GM18511 (cell line): ENCODE measurements around the gene PDHX.
A peak's percentile ranks its signal among the peaks of the same experiment; 100 is the strongest.

ENCODE experiments used
- ATAC-seq: cut with Tn5 transposase; IDR thresholded peaks from one replicate; pipeline ENCODE4 v1.9.1; 2021; ENCODE audit warnings: mild to moderate bottlenecking, moderate library complexity; ENCODE audit not compliant: unreplicated experiment

PDHX gene

DNA sequence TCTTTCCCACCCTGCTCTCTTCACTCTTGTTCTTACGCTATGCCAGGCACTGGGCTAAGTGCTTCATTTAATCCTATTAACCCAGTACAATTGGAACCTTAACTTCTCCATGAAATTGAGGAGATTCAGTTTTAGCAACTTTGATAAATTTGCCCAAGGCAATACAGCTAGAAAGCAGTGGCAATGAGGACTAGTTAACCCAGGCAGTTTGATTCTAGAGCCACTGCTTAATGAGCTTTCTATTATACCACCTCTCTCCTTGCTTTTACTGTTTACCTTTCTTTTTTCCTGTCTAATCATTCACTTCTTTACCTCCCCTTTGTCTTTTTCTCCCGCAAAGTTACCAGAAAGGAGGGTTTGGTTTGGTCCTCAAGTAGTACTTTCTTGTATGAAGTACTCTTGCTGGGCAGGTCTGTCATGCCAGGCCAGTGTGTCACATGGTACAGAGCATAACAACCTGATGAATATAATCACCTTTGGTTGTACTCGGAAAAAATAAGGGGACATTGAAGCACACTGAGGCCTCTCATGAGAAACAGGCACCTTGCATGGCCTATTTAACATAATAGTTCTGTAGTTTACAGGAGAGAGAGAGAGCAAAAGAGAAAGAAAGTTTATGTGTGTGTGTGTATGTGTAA is 70.6 kb downstream of the PDHX start:
- ATAC-seq = no peak

DNA sequence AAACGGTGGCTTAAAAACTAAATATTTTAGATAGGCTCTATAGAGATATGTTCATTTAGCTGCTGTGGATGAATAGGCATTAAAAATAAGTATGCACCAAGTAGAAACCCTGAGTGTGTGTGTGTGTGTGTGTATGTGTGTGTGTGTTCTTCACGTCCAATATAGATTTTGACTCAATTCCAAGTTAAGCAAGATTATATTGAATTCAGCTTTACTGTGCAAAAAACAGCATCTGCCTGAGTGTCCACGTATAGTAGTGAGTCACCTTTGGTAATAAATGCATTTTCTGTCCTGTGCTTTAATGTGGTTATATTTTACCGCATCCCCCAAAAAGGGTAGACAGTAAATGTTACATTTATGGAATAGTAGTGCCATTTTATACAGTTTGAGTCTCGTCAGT is 71.2 kb downstream of the PDHX start:
- no peak for ATAC-seq

DNA sequence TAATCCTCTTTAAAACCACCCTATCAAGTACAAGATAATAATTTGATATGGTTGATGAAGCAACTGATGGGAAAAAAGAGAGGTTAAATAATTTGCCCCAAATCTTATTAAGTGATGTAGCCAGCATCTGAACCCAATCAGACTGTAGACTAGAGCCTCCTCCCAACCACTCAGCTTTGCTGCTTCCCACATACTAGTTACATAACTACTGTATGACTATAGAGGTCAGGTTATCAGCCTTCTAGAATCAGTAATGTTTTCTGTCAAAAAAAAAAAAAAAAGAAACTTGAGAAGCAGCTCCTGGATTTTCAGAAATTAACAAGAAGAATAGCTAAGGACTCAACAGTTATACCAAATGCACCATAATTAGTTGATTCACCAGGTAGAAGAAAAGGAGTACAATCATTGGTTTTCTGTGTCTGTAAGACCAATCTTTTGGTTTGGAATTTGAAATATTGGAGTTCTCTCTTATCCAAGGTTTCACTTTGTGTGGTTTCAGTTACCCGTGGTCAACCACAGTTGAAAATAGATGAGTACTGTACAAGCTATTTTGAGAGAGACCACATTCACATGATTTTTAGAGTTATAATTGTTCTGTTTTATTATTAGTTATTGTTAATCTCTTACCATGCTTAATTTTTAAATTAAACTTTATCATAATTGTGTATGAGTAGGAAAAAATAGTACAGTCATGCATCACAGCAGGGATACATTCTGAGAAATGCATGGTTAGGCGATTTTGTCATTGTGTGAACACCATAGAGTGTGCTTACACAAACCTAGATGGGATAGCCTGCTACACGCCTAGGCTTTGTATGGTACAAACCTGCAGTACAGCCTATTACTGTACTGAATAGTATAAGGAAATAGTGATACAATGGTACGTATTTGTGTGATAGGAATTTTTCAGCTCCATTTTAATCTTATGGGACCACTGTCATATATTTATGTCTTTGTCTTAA is 72.2 kb downstream of the PDHX start:
- ATAC-seq = peak; percentile 68

DNA sequence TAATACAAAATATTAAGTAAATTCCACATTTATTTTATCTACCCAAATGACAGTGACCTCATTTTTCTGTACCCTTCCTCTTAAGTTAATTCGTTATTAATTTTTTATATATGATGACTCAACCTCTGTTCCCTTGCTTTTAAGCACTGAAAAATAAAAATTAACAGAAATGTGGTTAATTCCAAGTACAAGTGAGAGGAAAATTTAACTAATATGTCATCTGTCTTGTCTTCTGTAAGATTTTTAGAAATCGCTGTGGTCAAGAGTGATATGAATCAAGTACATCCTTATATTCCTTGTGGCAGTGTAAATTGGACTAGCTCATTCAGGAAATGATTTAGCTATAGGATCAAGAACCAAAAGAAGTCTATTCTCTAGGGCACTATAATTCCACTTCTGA is 74.5 kb downstream of the PDHX start:
- ATAC-seq = no peak

DNA sequence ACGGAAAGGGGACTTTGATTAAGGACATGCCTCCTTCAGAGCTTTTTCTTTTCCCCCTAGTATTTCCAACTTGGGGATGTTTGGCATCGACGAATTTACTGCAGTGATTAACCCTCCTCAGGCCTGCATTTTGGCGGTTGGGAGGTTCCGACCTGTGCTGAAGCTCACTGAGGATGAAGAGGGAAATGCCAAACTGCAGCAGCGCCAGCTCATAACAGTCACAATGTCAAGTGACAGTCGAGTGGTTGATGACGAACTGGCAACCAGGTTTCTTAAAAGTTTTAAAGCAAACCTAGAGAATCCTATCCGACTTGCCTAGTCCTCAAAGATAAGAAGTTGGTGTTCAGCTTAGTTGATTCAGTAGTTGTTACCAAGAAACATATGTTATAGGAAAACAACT is 78.4 kb downstream of the PDHX start:
- no peak for ATAC-seq

DNA sequence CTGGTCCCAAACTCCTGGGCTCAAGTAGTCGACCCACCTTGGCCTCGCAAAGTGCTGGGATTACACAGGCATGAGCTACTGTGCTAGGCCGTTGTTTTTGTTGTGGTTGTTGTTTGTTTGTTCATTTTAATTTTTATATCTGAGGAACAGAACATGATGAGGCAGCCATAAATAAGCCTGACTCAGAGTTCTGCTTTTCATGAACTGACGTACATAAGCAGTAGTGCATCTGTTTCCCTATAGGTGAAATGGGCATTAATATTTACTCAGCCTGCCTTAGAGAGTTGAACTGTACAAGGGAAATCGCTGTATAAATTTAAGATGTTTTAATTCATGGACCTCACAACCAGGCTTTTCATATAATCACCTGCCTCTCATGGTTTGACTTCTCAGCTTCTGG is 80.5 kb downstream of the PDHX start:
- ATAC-seq = no peak

DNA sequence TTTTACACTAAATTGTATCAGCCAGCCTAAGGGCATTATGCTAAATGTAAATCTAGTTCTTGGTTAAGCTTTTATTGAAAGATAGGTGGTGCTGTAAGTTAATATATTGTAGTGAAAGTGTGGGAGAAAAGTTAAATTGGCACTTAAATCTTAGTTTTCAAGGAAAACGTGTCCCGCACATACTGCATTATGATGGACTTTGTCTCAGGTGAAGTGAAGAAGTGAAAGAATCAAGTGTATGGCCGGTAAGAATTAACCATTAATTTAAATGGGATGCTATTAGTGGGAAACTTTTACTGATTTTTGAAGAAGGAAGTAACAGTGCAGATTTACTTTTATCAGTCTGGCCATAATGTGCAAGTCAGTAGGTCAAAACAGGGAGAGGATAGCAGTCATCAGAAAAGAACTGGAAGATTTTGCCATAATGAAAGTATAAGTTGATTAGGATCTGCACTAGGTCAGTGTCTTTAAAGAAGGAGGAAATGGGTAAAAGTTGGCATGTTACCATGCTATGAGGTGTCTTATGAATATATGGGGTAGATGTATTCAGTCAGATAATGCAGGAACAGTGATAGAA is 81.6 kb downstream of the PDHX start:
- no peak for ATAC-seq

DNA sequence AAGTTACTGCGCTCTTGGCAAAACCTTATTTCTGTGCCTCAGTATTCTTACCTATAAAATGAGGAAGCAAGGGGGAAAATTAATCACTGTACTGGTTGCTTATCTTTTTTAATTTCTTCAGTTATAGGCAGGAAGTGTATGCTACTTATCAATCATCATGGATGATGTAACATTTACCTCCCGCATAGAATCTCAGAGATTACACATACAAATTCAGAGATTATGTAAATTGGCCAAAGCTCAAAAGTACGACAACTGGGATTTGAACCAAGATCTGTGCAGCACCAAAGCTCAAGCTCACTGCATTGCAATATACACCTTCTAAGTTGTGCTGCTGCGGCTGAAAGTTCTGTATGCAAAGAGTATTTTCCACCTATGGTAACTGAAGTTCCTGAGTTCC is 83.0 kb downstream of the PDHX start:
- ATAC-seq = no peak

DNA sequence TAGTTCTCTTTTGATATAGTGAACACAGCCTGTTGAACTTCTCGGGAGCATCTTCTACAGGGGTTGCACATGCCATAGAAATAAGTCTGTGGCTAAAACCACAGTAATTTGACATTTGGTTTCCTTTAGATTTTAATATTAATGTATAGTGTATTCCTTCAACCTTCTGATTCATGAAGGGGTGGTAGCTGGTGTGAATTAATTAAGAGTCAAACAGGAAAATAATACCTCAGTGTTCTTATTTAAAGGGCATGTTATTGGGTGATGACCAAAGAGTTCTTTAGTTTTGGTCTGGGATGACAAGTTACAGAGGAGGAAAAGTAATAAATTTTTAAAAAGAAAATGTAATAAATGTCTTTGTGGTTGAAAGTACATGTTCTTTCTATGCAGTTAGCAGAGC is 86.8 kb downstream of the PDHX start:
- ATAC-seq = no peak

DNA sequence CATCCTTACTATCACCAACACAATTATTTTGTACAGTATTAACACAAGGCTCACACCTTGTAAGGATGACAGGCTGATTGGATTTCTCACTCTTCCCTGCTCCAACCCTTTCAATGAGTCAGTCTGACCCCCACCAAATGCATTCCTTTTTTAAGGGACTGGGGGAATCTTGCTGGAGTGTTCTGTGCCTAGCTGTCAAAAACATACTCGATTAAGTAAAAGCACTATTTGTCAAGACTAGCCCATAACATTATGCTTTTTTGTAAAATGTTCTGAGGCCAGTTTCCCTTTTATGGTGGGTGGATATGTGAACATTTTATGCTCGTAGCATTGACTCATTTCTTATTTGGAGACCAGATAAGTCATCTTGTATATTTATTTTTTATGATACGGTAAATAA is 87.2 kb downstream of the PDHX start:
- no peak for ATAC-seq

DNA sequence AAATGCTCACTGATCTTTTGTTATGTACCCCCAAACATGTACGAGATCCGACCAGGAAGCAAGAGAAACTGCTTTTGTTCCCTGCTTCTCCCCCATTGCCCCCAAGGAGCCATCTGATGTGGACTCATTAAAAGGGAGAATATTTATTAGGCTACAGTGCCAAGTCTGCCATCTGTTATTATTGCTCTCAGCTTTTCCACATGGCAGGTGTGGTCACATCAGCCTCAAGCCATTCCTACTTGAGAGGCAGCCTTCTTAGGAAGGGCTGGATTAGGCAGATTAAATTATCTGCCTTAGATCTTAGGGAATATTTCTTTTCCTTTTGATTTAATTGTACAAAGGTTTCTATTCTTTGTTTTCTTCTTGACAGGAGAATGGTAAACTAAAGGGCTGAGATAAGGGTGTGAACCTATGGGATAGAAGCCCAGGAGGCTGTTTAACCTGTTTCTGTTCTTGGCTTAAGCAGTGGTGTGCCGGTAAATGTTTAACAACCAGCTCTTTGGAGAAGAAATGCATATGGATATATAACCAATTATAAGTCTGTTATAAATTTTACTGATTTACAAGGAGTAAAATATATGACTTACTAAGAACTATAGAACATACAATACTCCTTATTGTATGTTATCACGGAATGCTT is 88.8 kb downstream of the PDHX start:
- no peak for ATAC-seq

DNA sequence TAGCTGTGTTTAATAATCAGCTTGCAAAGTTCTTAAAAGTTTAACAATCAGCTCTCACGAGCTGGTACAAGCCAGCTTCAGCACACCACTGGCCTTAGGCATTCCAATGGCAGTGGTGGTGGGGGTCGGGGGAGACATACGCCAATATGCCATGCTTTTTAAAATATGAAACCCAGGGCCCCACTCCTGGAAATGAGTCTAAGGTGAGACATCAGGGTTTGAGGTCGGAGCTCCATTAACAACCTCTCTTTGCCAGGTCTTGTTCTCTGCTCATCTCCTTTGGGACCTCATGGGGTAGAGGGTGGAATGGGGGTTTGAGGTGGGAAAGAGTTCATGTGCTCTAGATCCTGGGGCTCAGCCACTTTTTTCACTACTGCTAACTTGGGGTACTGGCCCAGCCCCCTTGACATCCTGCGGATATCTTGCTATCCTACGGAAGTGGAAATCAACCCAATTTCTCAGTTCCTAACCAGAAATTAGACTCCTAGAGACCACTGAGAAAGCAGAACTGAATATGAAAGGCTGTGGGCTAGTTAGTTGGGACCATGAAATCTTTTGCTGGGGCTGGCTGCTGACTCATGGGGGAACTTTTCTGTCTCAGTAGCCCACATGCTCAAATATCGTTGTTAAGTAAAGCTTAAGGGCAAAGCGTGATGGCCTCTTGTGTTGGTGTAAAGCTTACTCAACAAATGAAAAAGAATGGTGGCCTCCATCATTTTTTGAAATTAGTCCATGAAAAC is 90.1 kb downstream of the PDHX start:
- peak; percentile 96 for ATAC-seq

DNA sequence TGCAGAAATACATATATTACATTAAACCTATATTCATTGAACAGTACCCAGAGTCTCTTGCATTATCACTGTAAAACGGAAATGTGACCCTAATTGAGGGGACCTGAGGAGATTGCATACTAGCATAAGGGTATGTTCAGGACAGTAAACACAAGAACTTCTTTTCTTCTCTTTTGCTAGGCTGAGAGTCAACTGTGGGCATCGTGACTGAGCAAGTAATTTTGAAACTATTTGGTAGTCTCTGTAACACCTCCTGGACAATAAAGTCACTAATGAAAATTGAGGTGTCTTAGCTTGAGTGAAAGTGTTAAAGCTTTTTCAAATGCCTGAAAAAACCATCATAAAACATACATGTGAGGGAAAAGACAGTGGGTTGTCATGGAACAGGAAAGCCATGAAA is 90.9 kb downstream of the PDHX start:
- peak; percentile 69 for ATAC-seq

DNA sequence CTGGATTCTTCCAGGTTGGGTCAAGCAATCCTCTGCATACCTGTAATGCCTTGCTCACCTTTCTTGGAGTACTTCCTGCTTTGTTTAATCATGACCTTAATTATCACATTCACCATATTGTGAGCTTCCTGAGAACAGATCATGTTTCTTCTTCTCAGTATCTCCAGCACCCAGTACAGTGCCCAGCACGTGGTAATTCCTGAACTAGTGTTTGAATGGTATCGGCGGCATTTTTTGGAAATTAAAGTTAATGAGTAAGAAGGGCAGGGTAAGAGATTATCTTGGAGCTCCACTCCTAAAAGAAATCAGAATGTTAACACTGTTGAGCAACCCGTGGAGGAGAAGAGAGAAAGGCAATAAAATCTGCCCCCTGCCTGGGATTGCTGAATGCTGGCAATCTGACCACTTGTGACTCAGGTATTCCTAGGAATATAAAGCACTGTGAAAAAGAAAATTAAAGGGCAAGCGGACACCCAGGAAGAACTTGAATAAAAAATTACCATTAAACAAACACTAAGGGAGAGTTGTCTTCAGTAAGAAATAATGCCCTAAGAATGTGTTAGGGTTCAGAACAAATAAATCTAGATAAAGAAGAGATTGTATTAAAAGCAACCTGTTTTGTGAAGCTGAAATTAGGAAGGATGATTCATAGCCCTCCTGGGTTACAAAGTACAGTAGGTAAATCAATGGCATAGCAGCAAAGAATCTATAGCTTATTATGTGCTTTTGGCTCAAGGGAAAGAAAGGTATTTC is 92.9 kb downstream of the PDHX start:
- ATAC-seq = no peak

DNA sequence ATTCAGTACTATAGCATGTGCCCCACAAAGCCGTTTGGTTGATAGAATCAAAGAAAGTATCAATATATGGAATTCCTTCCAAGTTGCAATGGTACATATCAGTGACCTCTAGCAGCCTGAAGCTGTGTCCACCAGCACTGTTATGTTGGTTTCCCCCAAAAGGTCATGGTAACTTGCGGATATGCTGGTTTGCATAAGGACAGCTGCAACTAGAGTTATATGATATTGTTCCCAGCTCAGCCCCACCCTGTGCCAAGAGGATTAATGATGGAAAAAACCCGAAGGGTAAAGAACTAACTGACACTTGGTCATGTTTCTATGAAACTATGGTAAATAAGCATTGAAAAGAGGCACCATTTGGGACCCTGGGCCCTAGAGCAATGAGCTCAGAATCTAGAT is 93.5 kb downstream of the PDHX start:
- no peak for ATAC-seq

DNA sequence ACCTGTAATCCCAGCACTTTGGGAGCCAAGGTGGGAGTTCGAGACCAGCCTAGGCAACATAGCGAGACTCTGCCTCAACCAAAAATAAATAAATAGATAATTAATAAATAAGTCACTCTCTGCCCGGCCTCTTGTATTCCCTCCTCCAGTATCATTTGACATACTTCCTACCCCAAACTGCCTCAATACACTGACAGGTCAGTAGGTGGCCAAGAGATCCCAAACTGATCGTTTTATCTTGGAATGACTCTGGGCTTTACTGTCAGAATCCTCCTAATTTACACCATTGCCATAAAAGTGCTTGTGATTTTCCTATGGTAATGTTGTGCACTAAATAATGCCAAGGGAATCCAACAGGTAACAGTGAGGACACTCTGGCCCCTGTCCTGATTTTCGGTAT is 94.2 kb downstream of the PDHX start:
- no peak for ATAC-seq

DNA sequence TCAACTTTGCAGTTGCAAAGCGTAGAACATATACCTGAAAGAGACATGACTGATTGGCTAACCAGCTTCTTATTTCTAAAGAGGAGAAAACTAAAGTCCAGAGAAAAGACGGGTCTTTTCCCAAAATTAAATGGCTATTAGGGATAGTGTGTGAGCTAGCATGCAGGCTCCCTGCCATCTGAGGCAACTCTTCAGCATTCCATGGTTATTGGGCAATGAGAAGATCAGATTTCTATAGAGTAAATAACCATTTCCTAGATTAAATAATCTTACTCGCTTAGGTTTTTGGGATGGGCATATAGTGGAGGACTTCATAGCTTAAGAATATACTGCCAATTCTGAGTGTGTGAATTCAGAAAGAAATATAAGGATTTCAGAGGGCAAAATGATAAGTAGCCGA is 95.0 kb downstream of the PDHX start:
- no peak for ATAC-seq

DNA sequence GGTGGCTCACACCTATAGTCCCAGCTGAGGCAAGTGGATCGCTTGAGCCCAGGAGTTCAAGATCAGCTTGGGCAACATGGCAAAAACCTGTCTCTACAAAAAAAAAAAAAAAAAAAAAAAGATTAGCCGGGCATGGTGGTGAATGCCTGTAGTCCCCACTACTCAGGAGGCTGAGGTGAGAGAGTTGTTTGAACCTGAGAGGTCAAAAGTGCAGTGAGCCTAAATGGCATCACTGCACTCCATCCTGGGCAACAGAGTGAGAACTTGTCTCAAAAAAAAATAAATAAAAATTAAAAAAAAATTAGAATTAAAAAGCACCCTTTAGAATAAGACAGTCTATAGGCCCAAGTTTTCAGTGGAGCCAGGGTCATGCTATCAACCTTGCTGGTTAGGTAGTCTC is 95.5 kb downstream of the PDHX start:
- peak; percentile 29 for ATAC-seq

DNA sequence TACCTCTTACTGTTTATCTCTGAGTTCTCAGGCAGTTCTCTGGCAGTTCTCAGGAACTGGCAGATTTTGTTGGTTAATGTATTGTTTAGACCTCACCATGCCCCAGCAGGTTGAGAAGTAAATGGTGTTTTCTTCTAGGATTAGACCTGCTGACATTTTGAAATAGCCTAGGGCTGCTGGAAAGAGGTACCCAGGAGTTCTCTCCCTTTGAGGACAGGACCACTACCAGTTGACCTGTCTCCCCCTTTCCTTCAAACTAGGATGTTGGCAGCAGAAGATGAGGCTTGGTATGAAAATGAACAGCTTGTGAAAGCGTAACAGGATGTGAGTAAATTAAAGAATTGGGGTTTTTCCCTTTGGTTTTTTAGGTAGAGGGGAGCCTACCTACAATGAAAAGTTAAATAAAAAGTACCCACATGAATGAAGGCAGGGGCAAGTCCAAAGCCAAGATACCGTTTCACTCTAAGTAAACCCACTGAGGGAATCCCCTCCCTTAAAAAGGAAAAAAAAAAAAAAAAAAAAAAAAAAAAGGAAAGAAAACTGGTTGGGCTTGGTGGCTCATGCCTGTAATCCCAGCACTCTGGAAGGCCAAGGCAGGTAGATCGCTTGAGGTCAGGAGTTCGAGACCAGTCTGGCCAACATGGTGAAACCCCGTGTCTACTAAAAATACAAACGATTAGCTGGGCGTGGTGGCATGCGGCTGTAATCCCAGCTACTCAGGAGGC is 96.2 kb downstream of the PDHX start:
- ATAC-seq = peak; percentile 83
